Endothelial cell of umbilical vein (primary cell): ENCODE data around the gene SRGAP3.

ENCODE experiments used
- CTCF ChIP-seq, 2 donors: IDR thresholded peaks; 1 replicate in 1 of 2; 2 replicates in 1 of 2; pipeline ENCODE4 v1.5.1; 2011; ENCODE audit warnings: low read length in 2 of 2, mild to moderate bottlenecking in 2 of 2, moderate library complexity in 2 of 2, control low read depth in 1 of 2, inconsistent platforms in 1 of 2, low read depth in 1 of 2; ENCODE audit not compliant: insufficient read depth in 1 of 2; ENCODE audit errors: extremely low read depth in 1 of 2
- EZH2 ChIP-seq: IDR thresholded peaks from 2 replicates; pipeline ENCODE4 v1.6.1; 2012; ENCODE audit warnings: borderline replicate concordance, low read depth, mild to moderate bottlenecking, moderate library complexity, low read length, inconsistent platforms; ENCODE audit not compliant: severe bottlenecking
- GATA2 ChIP-seq: IDR thresholded peaks from 2 replicates; pipeline ENCODE4 v1.7.0; 2011; ENCODE audit warnings: low read depth, mild to moderate bottlenecking, moderate library complexity, mixed read lengths, low read length; ENCODE audit not compliant: insufficient read length, insufficient read depth
- MAX ChIP-seq: IDR thresholded peaks from 2 replicates; pipeline ENCODE4 v1.6.1; 2011; ENCODE audit not compliant: insufficient read depth, insufficient read length
- POLR2A ChIP-seq: IDR thresholded peaks from 2 replicates; pipeline ENCODE4 v1.6.1; 2012; ENCODE audit warnings: low read depth, mild to moderate bottlenecking, control low read depth, low read length

GRCh38 chr3:9239680-9240079 lies 9.8 kb downstream of the SRGAP3 start:
- TF ChIP-seq CTCF (IDR thresholded peaks at IDR 0.05; ENCODE audit: extremely low read depth in 1 of 2, insufficient read depth in 1 of 2, low read depth in 1 of 2, low read length in 2 of 2) (no peak), MAX (no peak), GATA2 (no peak), POLR2A (no peak), EZH2 (no peak)
